K562 (cell line): Measurements from ENCODE around the gene HSD3B2. TPM values are rescaled to one million over a fixed set of nuclear protein-coding genes. Genes with fewer than 3 reads are reported as not detected.

Experiments
- ATAC-seq: fragments of 200-7000 bp; cut with Tn5 transposase; 3 replicates; pipeline ENCODE4 v1.9.1; 2020; ENCODE audit warnings: moderate library complexity
- BruUV-seq: library from RNA; stranded (reverse); fragments of 400-500 nt; replicated peaks from 2 replicates; lab custom pipeline; 2021; lab: Mats Ljungman, UMichigan
- CTCF ChIA-PET: fragments of 300-600 bp; formaldehyde crosslinking; extraction: SDS; loops from one replicate; lab custom pipeline; 2021; ENCODE audit warnings: low intra/inter-chr PET ratio; lab: Yijun Ruan, JAX
- POLR2A ChIA-PET: fragments of 300-600, 350-650 bp; sonication (Branson Sonifier 250); formaldehyde crosslinking; extraction: SDS; loops from one replicate; lab custom pipeline; 2021; ENCODE audit warnings: antibody characterized with exemption, inconsistent platforms; lab: Yijun Ruan, JAX
- DNase-seq, 4 experiments: peaks; one replicate each; pipeline versions ENCODE4 v3.0.0 to v3.0.0-alpha.2; 2011 to 2018; ENCODE audit warnings: low spot score in 3 of 4, mixed read lengths in 3 of 4; ENCODE audit errors: extremely low read depth in 1 of 4
- FAIRE-seq: peaks from 2 replicates; lab custom pipeline; 2011; peaks lifted over from hg19 to GRCh38; lab: Jason Lieb, UNC
- H2AFZ ChIP-seq: 2 replicates; pipeline ENCODE4 v1.6.0; 2011; ENCODE audit warnings: low read depth, low read length, control low read depth, inconsistent platforms
- H3K27ac ChIP-seq: fragments of 200-600 bp; 3 replicates; pipeline ENCODE4 v1.8.0; 2011; ENCODE audit warnings: low read depth, mild to moderate bottlenecking, control low read depth, inconsistent platforms, low read length, moderate library complexity, mixed read lengths; ENCODE audit errors: extremely low read depth
- H3K27me3 ChIP-seq, 2 experiments: fragments of 300-600 bp in 1 of 2; 2 replicates in 1 of 2; 3 replicates in 1 of 2; pipeline versions ENCODE4 v1.6.0 to v1.8.0; 2011; ENCODE audit warnings: inconsistent platforms in 2 of 2, low read length in 2 of 2, mild to moderate bottlenecking in 1 of 2, mixed read lengths in 1 of 2, moderate library complexity in 1 of 2; ENCODE audit not compliant: control insufficient read depth in 2 of 2, insufficient read depth in 2 of 2
- H3K36me3 ChIP-seq: fragments of 300-600 bp; 3 replicates; pipeline ENCODE4 v1.8.0; 2011; ENCODE audit warnings: mild to moderate bottlenecking, low read length, inconsistent platforms; ENCODE audit not compliant: control insufficient read depth, insufficient read depth
- H3K4me1 ChIP-seq, 2 experiments: fragments of 200-600 bp in 1 of 2; replicated peaks in 1 of 2; 2 replicates in 1 of 2; 3 replicates in 1 of 2; pipeline versions ENCODE4 v1.5.1 to v1.8.0; 2011; ENCODE audit warnings: inconsistent platforms in 2 of 2, low read length in 2 of 2, mild to moderate bottlenecking in 1 of 2, mixed read lengths in 1 of 2, moderate library complexity in 1 of 2; ENCODE audit not compliant: control insufficient read depth in 2 of 2, insufficient read depth in 2 of 2
- H3K4me2 ChIP-seq: 2 replicates; pipeline ENCODE4 v1.6.1; 2011; ENCODE audit warnings: low read length, control low read depth, inconsistent platforms, mixed read lengths; ENCODE audit not compliant: insufficient read depth
- H3K4me3 ChIP-seq: fragments of 200-600 bp; sonication (generic), shearing (Covaris generic); 2 replicates; pipeline ENCODE4 v1.5.1; 2016; ENCODE audit warnings: control low read depth, inconsistent platforms
- H3K79me2 ChIP-seq: fragments of 200-600 bp; 3 replicates; pipeline ENCODE4 v1.8.0; 2011; ENCODE audit warnings: low read length, inconsistent platforms; ENCODE audit not compliant: control insufficient read depth, insufficient read depth
- H3K9ac ChIP-seq, 2 experiments: 2 replicates each; pipeline versions ENCODE4 v1.6.0 to v1.6.1; 2011; ENCODE audit warnings: low read depth in 2 of 2, low read length in 2 of 2, control low read depth in 1 of 2, inconsistent platforms in 1 of 2, mild to moderate bottlenecking in 1 of 2, mixed read lengths in 1 of 2; ENCODE audit not compliant: insufficient read depth in 1 of 2
- H3K9me1 ChIP-seq: one replicate; pipeline ENCODE4 v1.6.0; 2011; ENCODE audit warnings: inconsistent platforms, mild to moderate bottlenecking, low read length, moderate library complexity; ENCODE audit not compliant: control insufficient read depth, insufficient read depth
- H3K9me3 ChIP-seq: replicated peaks from 2 replicates; pipeline ENCODE4 v1.5.1; 2011; ENCODE audit warnings: low read depth, low read length, inconsistent platforms; ENCODE audit not compliant: control insufficient read depth, insufficient read depth
- H4K20me1 ChIP-seq: replicated peaks from 2 replicates; pipeline ENCODE4 v1.6.1; 2011; ENCODE audit warnings: low read length, inconsistent platforms, mixed read lengths; ENCODE audit not compliant: control insufficient read depth, insufficient read depth
- HCFC1 ChIP-seq: IDR thresholded peaks from 2 replicates; pipeline ENCODE4 v1.6.1; 2012; ENCODE audit warnings: low read depth, low read length, improper control_type of control experiment
- HMG20A ChIP-seq: fragments of 450-650 bp; formaldehyde crosslinking; conservative IDR thresholded peaks from 2 replicates; pipeline ENCODE4 v1.4.0; 2020; ENCODE audit warnings: mild to moderate bottlenecking, mixed read lengths
- PATZ1 ChIP-seq: fragments of 250-450 bp; sonication (Bioruptor Pico); IDR thresholded peaks from 2 replicates; pipeline ENCODE4 v1.5.0; 2020; ENCODE audit warnings: mild to moderate bottlenecking, borderline replicate concordance
- POLR2A ChIP-seq: fragments of 450-650 bp; conservative IDR thresholded peaks from 2 replicates; pipeline ENCODE4 v1.6.1; 2016
- PRMT5 ChIP-seq: sonication (generic); formaldehyde crosslinking; IDR thresholded peaks from 2 replicates; pipeline ENCODE4 v1.5.0; 2020; ENCODE audit warnings: missing genetic modification reagents
- SRSF3 ChIP-seq: fragments of 200-400 bp; formaldehyde crosslinking; IDR thresholded peaks from 2 replicates; pipeline ENCODE4 v1.6.1; 2016; ENCODE audit warnings: mild to moderate bottlenecking, low read length, moderate library complexity; ENCODE audit not compliant: insufficient read depth
- in situ Hi-C: fragments of 300-500 bp; cut with MboI; formaldehyde crosslinking; loops from 4 replicates; pipeline ENCODE4 v1.15.0; 2018; ENCODE audit warnings: inconsistent platforms, mixed read lengths
- intact Hi-C: fragments of 100-400 bp; cut with micrococcal nuclease; formaldehyde crosslinking; loops from 2 replicates; pipeline ENCODE4 v1.14.2; 2022
- polyA plus RNA-seq, 8 experiments: library from polyadenylated mRNA; depleted of rRNA in 4 of 8; stranded (reverse) in 5 of 8; unstranded in 3 of 8; fragments of >200 nt; fragmentation: Nextera tagmentation in 2 of 8; fragmentation: Illumina TruSeq in 1 of 8; extraction: Ambion mirVana in 2 of 8; extraction: Trizol in 1 of 8; gene quantifications; 2 replicates each; pipeline versions ENCODE4 v1.2.1 to v1.2.3, GENCODE V29; 2011 to 2014; ENCODE audit warnings: inconsistent platforms in 1 of 8, missing spikeins in 1 of 8
- total RNA-seq, 7 experiments: library from RNA; depleted of rRNA in 6 of 7; stranded (reverse); fragments of >200 nt in 6 of 7; fragmentation: Illumina TruSeq in 2 of 7; extraction: Trizol in 2 of 7; gene quantifications; 2 replicates each; pipeline versions ENCODE4 v1.2.1 to v1.2.3, GENCODE V29; 2011 to 2021; ENCODE audit warnings: low replicate concordance in 1 of 7
- TF ChIP-seq, protein P1 (sequence below): sonication (generic); formaldehyde crosslinking; IDR thresholded peaks from 2 replicates; pipeline ENCODE4 v1.8.0; 2022; ENCODE audit warnings: mild to moderate bottlenecking, low read depth, missing genetic modification reagents
- TF ChIP-seq, protein P2 (sequence below): fragments of 200-400 bp; formaldehyde crosslinking; IDR thresholded peaks from 2 replicates; pipeline ENCODE4 v1.6.1; 2017; ENCODE audit warnings: mild to moderate bottlenecking, low read depth, low read length, moderate library complexity

The HSD3B2 gene
- total and polyA plus RNA-seq, 9 of the 15 experiments (the other 6 are each of a cell fraction or from before 2014, with no cell fraction given), result 1.1 TPM; not detected in 8

GRCh38 chr1:119446321-119446720 lies 31.4 kb downstream of the HSD3B2 start:
- Histone ChIP-seq H2AFZ (no peak overlapping the region), H3K36me3 (no peaks in the 10 kb centered on the region), H3K9ac (no peak overlapping the region), H3K27me3 (0 out of 5 replicates have a peak, but pooled peaks cover 0 to 2% of the 10 kb centered on the region in 2 experiments), H3K79me2 (no peaks in the 10 kb centered on the region), H3K4me3 (no peak overlapping the region), H3K4me1 (no peaks in the 10 kb centered on the region), H3K4me2 (no peak overlapping the region), H3K9me3 (no peaks in the 10 kb centered on the region), H3K27ac (no peak overlapping the region), H4K20me1 (no peaks in the 10 kb centered on the region), H3K9me1 (no peaks in the 10 kb centered on the region)
- DNase-seq (no peak), ATAC-seq (no peak), FAIRE-seq (no peak)
- ChIA-PET CTCF (no interaction called here), POLR2A (no interaction called here)
- intact Hi-C loops, result no loop called here
- TF ChIP-seq HCFC1, result no peak
- TF ChIP-seq PRMT5 (CRISPR knock-in tag), result no peak
- TF ChIP-seq POLR2A, result no peak
- TF ChIP-seq HMG20A (CRISPR knock-in tag), result no peak
- TF ChIP-seq PATZ1 (CRISPR knock-in tag), result no peak
- no peak for TF ChIP-seq SRSF3
- TF ChIP-seq, protein P1, sequence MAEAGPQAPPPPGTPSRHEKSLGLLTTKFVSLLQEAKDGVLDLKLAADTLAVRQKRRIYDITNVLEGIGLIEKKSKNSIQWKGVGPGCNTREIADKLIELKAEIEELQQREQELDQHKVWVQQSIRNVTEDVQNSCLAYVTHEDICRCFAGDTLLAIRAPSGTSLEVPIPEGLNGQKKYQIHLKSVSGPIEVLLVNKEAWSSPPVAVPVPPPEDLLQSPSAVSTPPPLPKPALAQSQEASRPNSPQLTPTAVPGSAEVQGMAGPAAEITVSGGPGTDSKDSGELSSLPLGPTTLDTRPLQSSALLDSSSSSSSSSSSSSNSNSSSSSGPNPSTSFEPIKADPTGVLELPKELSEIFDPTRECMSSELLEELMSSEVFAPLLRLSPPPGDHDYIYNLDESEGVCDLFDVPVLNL (CRISPR knock-in tag), result no peak
- TF ChIP-seq, protein P2, sequence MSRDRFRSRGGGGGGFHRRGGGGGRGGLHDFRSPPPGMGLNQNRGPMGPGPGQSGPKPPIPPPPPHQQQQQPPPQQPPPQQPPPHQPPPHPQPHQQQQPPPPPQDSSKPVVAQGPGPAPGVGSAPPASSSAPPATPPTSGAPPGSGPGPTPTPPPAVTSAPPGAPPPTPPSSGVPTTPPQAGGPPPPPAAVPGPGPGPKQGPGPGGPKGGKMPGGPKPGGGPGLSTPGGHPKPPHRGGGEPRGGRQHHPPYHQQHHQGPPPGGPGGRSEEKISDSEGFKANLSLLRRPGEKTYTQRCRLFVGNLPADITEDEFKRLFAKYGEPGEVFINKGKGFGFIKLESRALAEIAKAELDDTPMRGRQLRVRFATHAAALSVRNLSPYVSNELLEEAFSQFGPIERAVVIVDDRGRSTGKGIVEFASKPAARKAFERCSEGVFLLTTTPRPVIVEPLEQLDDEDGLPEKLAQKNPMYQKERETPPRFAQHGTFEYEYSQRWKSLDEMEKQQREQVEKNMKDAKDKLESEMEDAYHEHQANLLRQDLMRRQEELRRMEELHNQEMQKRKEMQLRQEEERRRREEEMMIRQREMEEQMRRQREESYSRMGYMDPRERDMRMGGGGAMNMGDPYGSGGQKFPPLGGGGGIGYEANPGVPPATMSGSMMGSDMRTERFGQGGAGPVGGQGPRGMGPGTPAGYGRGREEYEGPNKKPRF, result no peak
- BruUV-seq, result no TSS peak
- in situ Hi-C loops, result no loop called here
